HepG2 (cell line): ENCODE results near the gene RUNDC1. TPM values are rescaled to one million over a fixed set of nuclear protein-coding genes. Genes with fewer than 3 reads are reported as not detected.

ENCODE experiments used
- FIP1L1 ChIP-seq: fragments of 200-400 bp; formaldehyde crosslinking; IDR thresholded peaks from 2 replicates; pipeline ENCODE4 v1.6.1; 2018; ENCODE audit warnings: low read depth, mild to moderate bottlenecking, low read length, moderate library complexity, borderline replicate concordance; ENCODE audit not compliant: insufficient read depth
- GZF1 ChIP-seq: sonication (generic); formaldehyde crosslinking; IDR thresholded peaks from 2 replicates; pipeline ENCODE4 v1.5.1; 2020; ENCODE audit warnings: mild to moderate bottlenecking, missing genetic modification reagents
- HNF4A ChIP-seq: sonication (generic); formaldehyde crosslinking; IDR thresholded peaks from 2 replicates; pipeline ENCODE4 v1.4.0; 2020; ENCODE audit warnings: missing genetic modification reagents
- HNRNPK ChIP-seq: fragments of 200-400 bp; formaldehyde crosslinking; IDR thresholded peaks from 2 replicates; pipeline ENCODE4 v1.6.1; 2018; ENCODE audit warnings: low read length, low read depth, moderate library complexity, mild to moderate bottlenecking; ENCODE audit not compliant: poor library complexity, severe bottlenecking
- HOXA3 ChIP-seq: sonication (generic); formaldehyde crosslinking; IDR thresholded peaks from 2 replicates; pipeline ENCODE4 v1.5.0; 2020; ENCODE audit warnings: missing genetic modification reagents
- HOXD1 ChIP-seq: sonication (generic); formaldehyde crosslinking; IDR thresholded peaks from 2 replicates; pipeline ENCODE4 v1.5.0; 2020; ENCODE audit warnings: missing genetic modification reagents
- IKZF4 ChIP-seq: sonication (generic); formaldehyde crosslinking; IDR thresholded peaks from 2 replicates; pipeline ENCODE4 v1.5.1; 2020; ENCODE audit warnings: borderline replicate concordance, mild to moderate bottlenecking, low read depth, missing genetic modification reagents; ENCODE audit errors: not compliant biosample characterization
- IRX3 ChIP-seq: sonication (generic); formaldehyde crosslinking; IDR thresholded peaks from 2 replicates; pipeline ENCODE4 v1.8.1; 2023; ENCODE audit warnings: mild to moderate bottlenecking, low read depth, missing genetic modification reagents, borderline replicate concordance
- KDM4B ChIP-seq: sonication (generic); formaldehyde crosslinking; IDR thresholded peaks from 2 replicates; pipeline ENCODE4 v1.4.0; 2020; ENCODE audit warnings: missing genetic modification reagents
- KLF6 ChIP-seq: IDR thresholded peaks from 2 replicates; pipeline ENCODE4 v1.8.0; 2016; ENCODE audit warnings: missing biosample characterization, missing genetic modification reagents
- MBD4 ChIP-seq: IDR thresholded peaks from 2 replicates; pipeline ENCODE4 v1.6.1; 2012; ENCODE audit warnings: low read length, inconsistent platforms, borderline replicate concordance
- MED13 ChIP-seq: sonication (generic); formaldehyde crosslinking; IDR thresholded peaks from 2 replicates; pipeline ENCODE4 v1.5.0; 2020; ENCODE audit warnings: missing genetic modification reagents
- MIER2 ChIP-seq: IDR thresholded peaks from 2 replicates; pipeline ENCODE4 v1.6.1; 2016; ENCODE audit warnings: missing biosample characterization, missing genetic modification reagents
- NCOR1 ChIP-seq: fragments of 200-600 bp; sonication (generic); IDR thresholded peaks from 2 replicates; pipeline ENCODE4 v1.7.0; 2017; ENCODE audit warnings: antibody characterized with exemption, low read length, borderline replicate concordance
- NFATC3 ChIP-seq: sonication (generic); formaldehyde crosslinking; IDR thresholded peaks from 2 replicates; pipeline ENCODE4 v1.5.1; 2020; ENCODE audit warnings: mild to moderate bottlenecking, missing genetic modification reagents
- NR2C2 ChIP-seq: sonication (generic); formaldehyde crosslinking; IDR thresholded peaks from 2 replicates; pipeline ENCODE4 v1.4.0; 2020; ENCODE audit warnings: missing genetic modification reagents, mild to moderate bottlenecking, moderate library complexity, borderline replicate concordance
- POGZ ChIP-seq: sonication (generic); formaldehyde crosslinking; IDR thresholded peaks from 2 replicates; pipeline ENCODE4 v1.4.0; 2020; ENCODE audit warnings: mild to moderate bottlenecking, missing genetic modification reagents
- SETDB1 ChIP-seq: sonication (generic); formaldehyde crosslinking; IDR thresholded peaks from 2 replicates; pipeline ENCODE4 v1.5.1; 2020; ENCODE audit warnings: missing genetic modification reagents, mild to moderate bottlenecking, borderline replicate concordance
- SSRP1 ChIP-seq: IDR thresholded peaks from 2 replicates; pipeline ENCODE4 v1.6.1; 2016; ENCODE audit warnings: control low read depth
- TOE1 ChIP-seq: sonication (generic); formaldehyde crosslinking; IDR thresholded peaks from 2 replicates; pipeline ENCODE4 v1.4.0; 2020; ENCODE audit warnings: mild to moderate bottlenecking, missing genetic modification reagents
- TRAFD1 ChIP-seq: sonication (generic); formaldehyde crosslinking; IDR thresholded peaks from 2 replicates; pipeline ENCODE4 v1.5.1; 2020; ENCODE audit warnings: missing genetic modification reagents, mild to moderate bottlenecking, borderline replicate concordance
- ZBTB7A ChIP-seq: sonication (generic); formaldehyde crosslinking; IDR thresholded peaks from 2 replicates; pipeline ENCODE4 v1.8.0; 2022; ENCODE audit warnings: mild to moderate bottlenecking, missing genetic modification reagents
- ZFP1 ChIP-seq: IDR thresholded peaks from 2 replicates; pipeline ENCODE4 v1.6.1; 2016
- ZNF3 ChIP-seq: IDR thresholded peaks from 2 replicates; pipeline ENCODE4 v1.7.0; 2017; ENCODE audit warnings: inconsistent platforms
- ZNF317 ChIP-seq: sonication (generic); formaldehyde crosslinking; IDR thresholded peaks from 2 replicates; pipeline ENCODE4 v1.5.0; 2020; ENCODE audit warnings: mild to moderate bottlenecking, missing genetic modification reagents
- ZNF329 ChIP-seq: sonication (generic); formaldehyde crosslinking; IDR thresholded peaks from 2 replicates; pipeline ENCODE4 v1.9.0; 2021; ENCODE audit warnings: low read depth, mild to moderate bottlenecking, missing genetic modification reagents
- ZNF354B ChIP-seq: sonication (generic); formaldehyde crosslinking; IDR thresholded peaks from 2 replicates; pipeline ENCODE4 v1.8.0; 2022; ENCODE audit warnings: mild to moderate bottlenecking, missing genetic modification reagents
- ZNF766 ChIP-seq: sonication (generic); formaldehyde crosslinking; IDR thresholded peaks from 2 replicates; pipeline ENCODE4 v1.5.0; 2020; ENCODE audit warnings: missing genetic modification reagents, borderline replicate concordance
- ZNF788 ChIP-seq: sonication (generic); formaldehyde crosslinking; IDR thresholded peaks from 2 replicates; pipeline ENCODE4 v1.5.0; 2020; ENCODE audit warnings: mild to moderate bottlenecking, missing genetic modification reagents, borderline replicate concordance
- ZNF879 ChIP-seq: sonication (generic); formaldehyde crosslinking; IDR thresholded peaks from 2 replicates; pipeline ENCODE4 v1.8.1; 2023; ENCODE audit warnings: missing genetic modification reagents
- polyA plus RNA-seq, 8 experiments: library from polyadenylated mRNA; depleted of rRNA in 3 of 8; stranded (reverse) in 7 of 8; unstranded in 1 of 8; fragments of >200 nt; fragmentation: Illumina TruSeq in 4 of 8; extraction: Trizol in 4 of 8; gene quantifications; 2 replicates each; pipeline versions ENCODE4 v1.2.1 to v1.2.3, GENCODE V29; 2011 to 2016; ENCODE audit warnings: low read depth in 4 of 8, missing spikeins in 1 of 8, mixed read lengths in 1 of 8; ENCODE audit not compliant: insufficient read depth in 1 of 8
- total RNA-seq, 5 experiments: library from RNA; depleted of rRNA; stranded (reverse); fragments of >200 nt; fragmentation: Illumina TruSeq; extraction: Trizol; gene quantifications; 2 replicates each; pipeline ENCODE4 v1.2.3, GENCODE V29; 2016; ENCODE audit warnings: low read depth in 1 of 5

Gene RUNDC1
- total and polyA plus RNA-seq, 2 of the 13 experiments (the other 11 are each of a cell fraction or from before 2014, with no cell fraction given): 10.3 to 11.4 TPM

DNA sequence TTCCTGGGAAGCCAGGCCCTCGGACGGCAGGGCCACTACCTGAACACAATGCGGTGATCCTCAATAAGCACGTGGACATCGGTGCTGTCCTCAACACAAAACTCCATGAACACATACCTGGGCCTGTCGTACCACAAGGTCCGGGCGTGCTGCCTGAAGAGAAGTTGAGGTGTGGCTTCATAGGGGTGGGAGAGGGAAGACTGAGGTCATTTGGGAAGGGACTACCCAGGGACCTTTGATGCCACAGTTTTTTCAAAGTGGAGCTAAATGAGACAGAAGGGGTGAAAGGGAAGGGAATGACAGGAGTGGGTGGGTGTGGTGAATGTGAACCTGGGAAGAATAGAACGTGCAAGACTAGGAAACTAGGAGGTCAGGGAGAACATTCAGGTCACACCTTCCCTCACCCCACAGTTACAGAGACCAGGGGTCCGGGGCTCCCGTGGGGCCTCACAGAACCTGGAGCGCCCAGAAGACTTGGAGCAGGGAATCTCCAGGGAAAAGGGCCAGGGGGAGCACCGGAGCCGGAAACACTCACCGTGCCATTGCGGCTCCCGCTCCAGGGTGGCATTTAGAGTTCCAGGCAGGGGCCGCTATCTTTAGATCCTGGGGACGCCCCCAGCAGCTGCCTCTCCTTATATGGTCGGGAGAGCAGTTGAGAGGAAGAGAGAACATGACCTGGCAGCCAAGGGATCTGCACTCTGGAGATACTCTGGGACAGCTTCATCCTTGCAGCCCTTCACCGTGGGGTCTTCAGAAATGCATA is 673 bp upstream of the RUNDC1 start, which contains the start of gene PTGES3L (continued):
- TF ChIP-seq HNF4A (CRISPR knock-in tag) (peak; percentile 3; the same call in 1 of the 2 replicates), MED13 (CRISPR knock-in tag) (no peak), TOE1 (CRISPR knock-in tag) (no peak), HOXA3 (CRISPR knock-in tag) (no peak), ZNF329 (CRISPR knock-in tag) (no peak), ZNF354B (CRISPR knock-in tag) (no peak), GZF1 (no peak), SSRP1 (no peak), ZNF879 (CRISPR knock-in tag) (no peak; the same call in 1 of the 2 replicates), ZNF317 (CRISPR knock-in tag) (peak; percentile 54; the same call in 1 of the 2 replicates), ZNF3 (no peak), FIP1L1 (no peak), NR2C2 (CRISPR knock-in tag) (no peak), ZNF766 (CRISPR knock-in tag) (peak; percentile 72; the same call in 1 of the 2 replicates), HOXD1 (CRISPR knock-in tag) (no peak), ZNF788 (CRISPR knock-in tag) (no peak), SETDB1 (CRISPR knock-in tag) (no peak), MIER2 (CRISPR knock-in tag) (no peak), ZFP1 (CRISPR knock-in tag) (0 out of 2 replicates have a peak, but pooled peaks have one; percentile 2), POGZ (CRISPR knock-in tag) (no peak), KLF6 (no peak), IKZF4 (CRISPR knock-in tag) (peak; percentile 27), NCOR1 (no peak), HNRNPK (no peak), TRAFD1 (CRISPR knock-in tag) (no peak; the same call in 1 of the 2 replicates), NFATC3 (CRISPR knock-in tag) (no peak), ZBTB7A (CRISPR knock-in tag) (0 out of 2 replicates have a peak, but pooled peaks have one; percentile 28), MBD4 (no peak), KDM4B (CRISPR knock-in tag) (0 out of 2 replicates have a peak, but pooled peaks have one; percentile 25), IRX3 (CRISPR knock-in tag) (no peak)
